Muscle layer of duodenum (tissue), 2 donors: Measurements from ENCODE around the gene CCDC83.
"Not testable (repeated sequence)": the region's sequence is repeated elsewhere in the genome, so short reads cannot be mapped to it uniquely, and the experiment has no call there.

Experiments
- H3K27ac ChIP-seq: one replicate; pipeline ENCODE4 v1.7.0; 2013; ENCODE audit warnings: mild to moderate bottlenecking, low read length
- H3K27me3 ChIP-seq: one replicate; pipeline ENCODE4 v1.7.0; 2013; ENCODE audit warnings: low read depth, mild to moderate bottlenecking, control low read depth, low read length
- H3K36me3 ChIP-seq, 2 donors: one replicate each; pipeline ENCODE4 v1.7.0; 2013; ENCODE audit warnings: low read length in 2 of 2, control low read depth in 1 of 2, mild to moderate bottlenecking in 1 of 2; ENCODE audit not compliant: insufficient read depth in 2 of 2, control insufficient read depth in 1 of 2
- H3K4me1 ChIP-seq, 2 donors: one replicate each; pipeline ENCODE4 v1.7.0; 2013; ENCODE audit warnings: low read length in 2 of 2, mild to moderate bottlenecking in 2 of 2, control low read depth in 1 of 2, moderate library complexity in 1 of 2; ENCODE audit not compliant: insufficient read depth in 2 of 2, control insufficient read depth in 1 of 2
- H3K4me3 ChIP-seq, 2 donors: one replicate each; pipeline ENCODE4 v1.7.0; 2013; ENCODE audit warnings: low read length in 2 of 2, low read depth in 1 of 2, mild to moderate bottlenecking in 1 of 2
- H3K9me3 ChIP-seq, 2 donors: one replicate each; pipeline ENCODE4 v1.7.0; 2013; ENCODE audit warnings: low read length in 2 of 2, control low read depth in 1 of 2, mild to moderate bottlenecking in 1 of 2; ENCODE audit not compliant: control insufficient read depth in 1 of 2
- donor health status: healthy.

Gene CCDC83

GRCh38 chr11:85918910-85919794 is 64.0 kb downstream of the CCDC83 start:
- H3K27me3 ChIP-seq = no peaks in the 10 kb centered on the region
- H3K27ac ChIP-seq = no peak overlapping the region
- no peaks in the 10 kb centered on the region for H3K36me3 ChIP-seq
- no peak overlapping the region for H3K4me3 ChIP-seq
- H3K9me3 ChIP-seq = no peaks in the 10 kb centered on the region
- no peaks in the 10 kb centered on the region for H3K4me1 ChIP-seq

- H3K27ac ChIP-seq = no peak overlapping the region
- no peaks in the 10 kb centered on the region for H3K36me3 ChIP-seq
- H3K27me3 ChIP-seq = no peaks in the 10 kb centered on the region
- no peaks in the 10 kb centered on the region for H3K9me3 ChIP-seq
- H3K4me3 ChIP-seq = no peak overlapping the region
- no peaks in the 10 kb centered on the region for H3K4me1 ChIP-seq
These were observed 67.2 kb downstream of the CCDC83 start for GRCh38 chr11:85922367-85922766.

- no peaks in the 10 kb centered on the region for H3K9me3 ChIP-seq
- no peak overlapping the region for H3K27ac ChIP-seq
- H3K36me3 ChIP-seq = no peaks in the 10 kb centered on the region
- H3K4me3 ChIP-seq = no peak overlapping the region
- no peaks in the 10 kb centered on the region for H3K27me3 ChIP-seq
- no peaks in the 10 kb centered on the region for H3K4me1 ChIP-seq
These were observed 68.3 kb downstream of the CCDC83 start for GRCh38 chr11:85923455-85923854.

- H3K4me1 ChIP-seq, H3K36me3 ChIP-seq, H3K27ac ChIP-seq, H3K9me3 ChIP-seq, H3K4me3 ChIP-seq, H3K27me3 ChIP-seq: not testable (repeated sequence)
These were observed 71.6 kb downstream of the CCDC83 start for GRCh38 chr11:85926653-85927214.

GRCh38 chr11:85930879-85931366 is 75.7 kb downstream of the CCDC83 start:
- Histone ChIP-seq H3K27me3 (no peaks in the 10 kb centered on the region), H3K27ac (no peak overlapping the region), H3K9me3 (no peaks in the 10 kb centered on the region), H3K4me1 (no peaks in the 10 kb centered on the region), H3K36me3 (no peaks in the 10 kb centered on the region), H3K4me3 (no peak overlapping the region)

GRCh38 chr11:85934596-85935169 is 79.5 kb downstream of the CCDC83 start:
- H3K4me1 ChIP-seq = no peaks in the 10 kb centered on the region
- no peak overlapping the region for H3K4me3 ChIP-seq
- H3K9me3 ChIP-seq = no peaks in the 10 kb centered on the region
- no peaks in the 10 kb centered on the region for H3K36me3 ChIP-seq
- no peaks in the 10 kb centered on the region for H3K27me3 ChIP-seq
- H3K27ac ChIP-seq = no peak overlapping the region

- Histone ChIP-seq H3K9me3 (no peaks in the 10 kb centered on the region), H3K4me1 (no peaks in the 10 kb centered on the region), H3K4me3 (no peak overlapping the region), H3K27me3 (no peaks in the 10 kb centered on the region), H3K36me3 (no peaks in the 10 kb centered on the region), H3K27ac (no peak overlapping the region)
These were observed 80.6 kb downstream of the CCDC83 start for GRCh38 chr11:85935751-85936150.

GRCh38 chr11:85937835-85938234 is 82.7 kb downstream of the CCDC83 start:
- H3K4me1 ChIP-seq = no peaks in the 10 kb centered on the region
- H3K36me3 ChIP-seq = no peaks in the 10 kb centered on the region
- no peak overlapping the region for H3K27ac ChIP-seq
- no peaks in the 10 kb centered on the region for H3K27me3 ChIP-seq
- H3K9me3 ChIP-seq = no peaks in the 10 kb centered on the region
- H3K4me3 ChIP-seq = no peak overlapping the region

GRCh38 chr11:85939099-85940015 is 84.2 kb downstream of the CCDC83 start:
- H3K27me3 ChIP-seq = no peaks in the 10 kb centered on the region
- H3K4me3 ChIP-seq = no peak overlapping the region
- no peaks in the 10 kb centered on the region for H3K36me3 ChIP-seq
- H3K27ac ChIP-seq = no peak overlapping the region
- no peaks in the 10 kb centered on the region for H3K4me1 ChIP-seq
- H3K9me3 ChIP-seq = no peaks in the 10 kb centered on the region

GRCh38 chr11:85941380-85941973 is 86.3 kb downstream of the CCDC83 start:
- Histone ChIP-seq H3K36me3 (no peaks in the 10 kb centered on the region), H3K4me1 (peaks cover 2 to 7% of the 10 kb centered on the region in 2 donors), H3K4me3 (no peak overlapping the region), H3K27me3 (no peaks in the 10 kb centered on the region), H3K27ac (no peak overlapping the region), H3K9me3 (no peaks in the 10 kb centered on the region)
